Dendritic cell treated with granulocyte-macrophage colony-stimulating factor and Interleukin-4, amounts not matched to agents 40 ng/mL and 50 ng/mL, for 4 days (primary cell): ENCODE measurements around the gene CTNNA3.

Experiments
- H3K27ac Mint-ChIP-seq: one replicate; pipeline ENCODE4 v1.8.0; 2022; ENCODE audit warnings: mild to moderate bottlenecking, mixed read lengths
- H3K27me3 Mint-ChIP-seq: one replicate; pipeline ENCODE4 v1.8.0; 2022; ENCODE audit warnings: mild to moderate bottlenecking, mixed read lengths
- H3K36me3 Mint-ChIP-seq: one replicate; pipeline ENCODE4 v1.8.0; 2022; ENCODE audit warnings: low read depth, mixed read lengths
- H3K4me1 Mint-ChIP-seq: one replicate; pipeline ENCODE4 v1.8.0; 2022; ENCODE audit warnings: low read depth, mixed read lengths
- H3K4me3 Mint-ChIP-seq: one replicate; pipeline ENCODE4 v1.8.0; 2022; ENCODE audit warnings: mild to moderate bottlenecking, moderate library complexity, mixed read lengths
- H3K9me3 Mint-ChIP-seq: one replicate; pipeline ENCODE4 v1.8.0; 2022; ENCODE audit warnings: mixed read lengths
- intact Hi-C: fragments of 100-400 bp; cut with micrococcal nuclease; formaldehyde crosslinking; loops from one replicate; pipeline ENCODE4 v1.15.0; 2022

Gene CTNNA3

DNA sequence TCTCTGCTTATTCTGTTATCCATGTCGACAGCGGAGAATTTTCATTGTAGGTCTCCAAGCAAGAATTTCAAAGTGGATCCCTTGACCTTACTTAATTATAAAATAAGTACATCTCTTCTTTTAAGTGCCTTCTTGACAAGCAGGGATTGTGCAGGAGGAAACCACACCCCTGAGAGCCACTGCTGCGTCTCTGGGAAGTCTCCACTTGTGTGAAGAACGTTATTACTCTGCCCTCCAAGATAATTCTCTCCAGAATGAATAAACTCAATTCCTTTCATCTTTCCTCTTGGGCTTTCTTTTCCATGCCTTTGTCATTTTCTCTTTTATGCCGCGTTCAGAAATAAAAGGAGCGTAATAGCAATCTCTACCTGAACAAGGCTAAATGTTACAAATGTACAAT is 1801.0 kb downstream of the CTNNA3 start:
- Mint-ChIP-seq H3K27ac (no peak overlapping the region), H3K36me3 (no peaks in the 10 kb centered on the region), H3K4me3 (no peak overlapping the region), H3K9me3 (no peaks in the 10 kb centered on the region), H3K27me3 (no peaks in the 10 kb centered on the region), H3K4me1 (no peaks in the 10 kb centered on the region)
- intact Hi-C loops, result no loop called here

GRCh38 chr10:65894379-65894778 is 1801.6 kb downstream of the CTNNA3 start:
- intact Hi-C loops, result no loop called here
- no peaks in the 10 kb centered on the region for H3K4me1 Mint-ChIP-seq
- no peaks in the 10 kb centered on the region for H3K9me3 Mint-ChIP-seq
- no peaks in the 10 kb centered on the region for H3K36me3 Mint-ChIP-seq
- no peak overlapping the region for H3K27ac Mint-ChIP-seq
- H3K4me3 Mint-ChIP-seq, result no peak overlapping the region
- H3K27me3 Mint-ChIP-seq, result no peaks in the 10 kb centered on the region

DNA sequence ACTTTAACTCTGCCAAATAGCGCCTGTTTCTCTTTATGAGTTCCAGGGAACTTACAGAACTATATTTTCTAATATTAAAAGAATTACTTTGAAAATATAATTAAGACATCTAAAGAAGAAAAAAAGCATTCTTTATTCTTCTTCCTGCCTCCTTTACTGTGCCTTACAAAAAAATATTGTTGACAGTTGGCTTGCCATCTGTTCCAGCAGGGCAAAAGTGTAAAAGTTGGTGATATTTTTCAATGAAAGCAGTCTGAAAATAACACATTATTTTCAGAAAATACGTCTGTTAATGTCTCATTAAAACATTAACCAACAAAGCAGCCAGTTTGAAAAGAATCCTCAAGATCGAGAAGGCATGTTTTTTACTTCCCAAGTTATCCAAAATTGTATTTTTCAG is 1802.3 kb downstream of the CTNNA3 start:
- Mint-ChIP-seq H3K27me3 (no peaks in the 10 kb centered on the region), H3K36me3 (no peaks in the 10 kb centered on the region), H3K4me3 (no peak overlapping the region), H3K9me3 (peaks cover 4% of the 10 kb centered on the region), H3K4me1 (no peaks in the 10 kb centered on the region), H3K27ac (no peak overlapping the region)
- intact Hi-C loops, result no loop called here

- Mint-ChIP-seq H3K9me3 (peaks cover 14% of the 10 kb centered on the region), H3K27me3 (no peaks in the 10 kb centered on the region), H3K36me3 (no peaks in the 10 kb centered on the region), H3K27ac (no peak overlapping the region), H3K4me3 (no peak overlapping the region), H3K4me1 (no peaks in the 10 kb centered on the region)
- intact Hi-C loops, result no loop called here
Measured at GRCh38 chr10:65892284-65892683, 1803.7 kb downstream of the CTNNA3 start.

GRCh38 chr10:65891073-65891981 is 1804.7 kb downstream of the CTNNA3 start:
- Mint-ChIP-seq H3K27me3 (no peaks in the 10 kb centered on the region), H3K27ac (no peak overlapping the region), H3K9me3 (peaks cover 23% of the 10 kb centered on the region), H3K4me1 (no peaks in the 10 kb centered on the region), H3K4me3 (no peak overlapping the region), H3K36me3 (no peaks in the 10 kb centered on the region)
- intact Hi-C loops, result no loop called here

DNA sequence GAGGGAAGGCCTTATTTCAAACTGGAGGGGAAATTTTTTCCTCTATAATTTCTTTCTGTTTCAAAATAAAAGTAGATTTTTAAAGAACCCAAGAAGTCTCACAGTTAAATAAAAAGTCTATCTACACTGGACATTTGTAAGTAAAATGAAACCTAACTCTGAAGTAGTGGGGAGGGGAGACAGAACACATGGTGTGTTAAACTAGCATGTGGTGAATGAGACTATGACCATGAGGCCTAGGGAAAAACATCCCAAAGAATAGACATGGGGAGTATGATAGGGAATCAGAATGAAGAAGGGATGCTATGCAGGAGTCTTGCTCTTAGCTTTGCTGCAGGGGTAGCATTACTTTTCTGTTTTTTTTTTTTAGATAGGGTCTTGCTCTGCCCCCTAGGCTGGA is 1831.5 kb downstream of the CTNNA3 start:
- no peaks in the 10 kb centered on the region for H3K36me3 Mint-ChIP-seq
- no peak overlapping the region for H3K4me3 Mint-ChIP-seq

DNA sequence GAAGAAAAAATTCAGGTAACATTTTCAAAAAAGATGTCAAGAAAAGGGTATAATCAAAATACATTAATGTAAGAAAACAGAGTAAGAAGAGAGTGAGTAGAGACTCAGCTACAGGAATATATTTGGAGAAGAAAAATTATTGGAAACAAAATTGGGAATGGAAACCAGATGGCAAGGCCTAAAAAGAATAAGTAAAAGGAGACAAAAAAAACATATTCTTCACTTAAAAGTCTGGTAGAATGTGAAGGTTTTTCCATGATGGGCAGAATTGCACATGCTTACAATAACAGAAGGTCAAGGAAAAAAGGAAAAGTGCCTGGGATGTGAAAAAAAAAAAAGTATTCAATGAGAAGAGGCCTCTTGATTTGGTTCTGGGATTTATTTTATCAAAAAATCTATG is 1832.0 kb downstream of the CTNNA3 start:
- Mint-ChIP-seq H3K27me3 (no peaks in the 10 kb centered on the region), H3K9me3 (peaks cover 7% of the 10 kb centered on the region), H3K36me3 (no peaks in the 10 kb centered on the region), H3K27ac (no peak overlapping the region), H3K4me3 (no peak overlapping the region), H3K4me1 (no peaks in the 10 kb centered on the region)
- intact Hi-C loops, result no loop called here

More for the DNA sequence above, 1831.5 kb downstream of the CTNNA3 start:
- Mint-ChIP-seq H3K4me1 (no peaks in the 10 kb centered on the region), H3K9me3 (peaks cover 7% of the 10 kb centered on the region), H3K27me3 (no peaks in the 10 kb centered on the region), H3K27ac (no peak overlapping the region)
- intact Hi-C loops, result no loop called here
